ENCODE results near the gene MAML3.

The MAML3 gene

DNA sequence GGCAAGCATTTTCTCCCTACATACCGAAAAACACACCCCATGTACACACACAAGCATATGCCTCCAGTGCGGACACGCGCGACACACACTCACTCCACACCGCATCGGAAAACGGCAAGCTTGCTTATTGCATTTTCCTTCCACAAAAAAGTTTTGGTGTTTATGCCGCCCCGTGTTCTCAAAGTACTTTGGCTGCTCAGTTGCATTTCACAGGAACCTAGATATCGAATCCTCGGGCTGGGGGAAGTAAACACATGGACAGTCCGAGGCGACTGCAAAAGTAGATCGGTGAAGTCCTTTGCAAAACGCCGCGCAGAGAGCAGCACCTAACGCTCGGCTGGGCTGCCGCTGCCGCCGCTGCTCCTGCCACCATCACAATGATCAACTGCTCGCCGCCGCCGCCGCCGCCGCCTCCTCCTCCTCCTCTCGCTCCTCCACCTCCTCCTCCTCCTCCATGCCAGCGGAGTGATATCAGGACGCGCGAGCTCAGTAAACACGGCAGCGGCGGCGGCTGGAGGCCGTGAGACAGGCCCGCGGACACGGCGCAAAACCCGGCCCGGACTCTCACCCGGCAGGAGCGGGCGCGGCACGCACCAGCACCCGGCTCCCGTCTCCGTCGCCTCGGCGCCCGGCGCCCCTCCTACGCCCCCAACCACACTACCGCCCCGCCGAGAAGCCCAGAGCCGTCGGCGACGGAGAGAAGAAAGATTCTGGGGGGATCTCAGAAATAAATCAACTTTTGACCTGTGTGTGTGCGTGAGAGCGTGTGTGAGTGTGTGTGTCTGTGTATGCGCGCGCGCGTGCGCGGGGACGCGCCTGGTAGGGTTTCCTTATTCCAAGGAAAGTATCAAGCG, at the start of gene MAML3:
TSS of gene MAML3 (minus strand) at position 467 of the 854 bp plus-strand sequence. CDS start 857 bp downstream, outside the sequence.
- DNase-seq: peak; percentile 82

DNA sequence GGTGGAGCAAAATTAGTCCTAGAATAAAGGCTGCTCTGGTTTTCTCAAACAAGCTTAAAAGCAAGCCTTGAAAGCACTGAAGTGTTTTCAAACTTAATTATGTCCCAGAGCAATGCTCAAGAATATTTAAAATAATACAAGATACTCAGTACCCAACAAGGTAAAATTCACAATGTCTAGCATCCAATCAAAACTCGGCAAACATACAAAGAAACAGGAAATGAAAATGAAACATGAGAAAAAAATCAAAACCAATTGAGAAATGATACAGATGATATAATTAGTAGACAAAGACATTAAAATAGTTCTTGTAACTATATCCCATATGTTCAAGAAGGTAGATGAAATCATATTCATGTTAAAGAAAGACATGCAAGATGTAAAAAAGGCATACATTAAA, 45.0 kb upstream of the MAML3 start:
- DNase-seq: no peak

DNA sequence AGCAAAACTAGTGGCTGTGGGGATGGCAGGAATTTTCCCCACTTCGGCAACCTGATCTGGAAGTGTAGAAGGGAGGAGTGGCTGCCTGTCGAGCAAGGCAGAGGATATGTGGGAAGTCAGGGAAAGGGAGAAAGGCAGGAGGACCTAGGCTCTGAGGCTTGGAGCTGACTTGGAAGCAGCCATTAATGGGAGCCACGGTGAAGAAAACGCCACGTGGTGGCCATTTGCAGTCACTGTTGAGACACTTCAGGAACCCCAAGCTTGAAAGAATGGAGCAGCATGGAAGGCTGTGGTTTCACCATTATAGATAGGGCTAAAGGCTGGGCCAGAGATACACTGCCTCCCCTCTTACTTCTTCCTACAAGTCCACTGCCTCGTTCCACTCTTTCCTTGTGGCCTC, 41.8 kb upstream of the MAML3 start:
- DNase-seq: no peak

DNA sequence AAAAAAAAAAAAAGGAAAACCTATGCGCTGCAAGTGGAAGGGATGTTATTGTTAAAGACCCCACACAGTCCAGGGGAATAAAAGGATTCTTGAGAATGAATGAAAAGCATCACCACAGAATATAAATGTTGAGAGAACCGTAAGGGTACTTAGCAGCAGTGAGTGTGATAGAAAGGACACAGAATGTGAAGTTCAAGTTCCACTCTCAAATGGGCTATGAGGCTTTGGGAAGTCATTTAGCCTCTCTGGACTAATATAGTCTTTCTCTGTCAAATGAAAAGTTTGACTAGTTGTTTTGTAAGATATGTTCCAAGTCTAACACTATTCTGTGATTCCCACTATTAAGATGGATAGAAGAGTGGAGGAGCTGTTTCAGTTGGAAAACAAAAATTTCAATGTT, 35.8 kb upstream of the MAML3 start:
- no peak for DNase-seq

DNA sequence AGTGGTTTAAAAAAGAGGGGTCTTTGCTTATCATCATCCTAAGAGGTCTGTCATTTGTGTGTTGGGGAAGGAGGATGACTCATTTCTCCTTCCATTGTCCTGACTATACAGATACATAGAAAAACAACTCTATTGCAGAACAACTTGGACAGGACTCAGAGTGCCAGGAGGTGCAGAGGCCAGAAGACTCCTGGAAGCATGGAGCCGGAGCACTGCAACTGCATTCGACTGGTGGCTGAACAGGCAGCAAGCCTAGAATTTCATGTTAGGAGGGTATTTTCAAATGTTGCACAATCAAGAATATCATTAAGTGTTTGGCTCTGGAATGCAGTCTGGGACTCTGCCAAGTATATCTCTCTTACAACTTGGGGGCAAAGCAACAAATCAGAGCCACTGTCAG, 35.0 kb upstream of the MAML3 start:
- DNase-seq: no peak

DNA sequence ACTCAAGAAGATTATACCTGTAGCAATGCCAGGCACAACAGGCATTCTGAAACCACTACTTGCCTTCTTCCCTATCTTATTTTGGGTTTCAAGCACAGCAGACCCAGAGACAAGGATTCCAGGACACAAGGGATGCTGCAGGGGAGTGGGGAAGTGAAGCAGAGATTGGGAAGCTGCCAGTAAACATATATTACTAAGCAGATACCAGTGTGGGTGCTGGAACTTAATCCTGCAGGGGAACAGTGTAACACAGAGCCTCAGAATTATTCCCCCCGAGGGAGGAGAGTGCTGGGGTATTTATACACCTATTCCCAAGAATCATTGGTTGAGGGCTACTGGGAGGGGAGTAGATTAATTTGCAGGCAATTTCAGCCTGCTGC, 33.3 kb upstream of the MAML3 start:
- no peak for DNase-seq

DNA sequence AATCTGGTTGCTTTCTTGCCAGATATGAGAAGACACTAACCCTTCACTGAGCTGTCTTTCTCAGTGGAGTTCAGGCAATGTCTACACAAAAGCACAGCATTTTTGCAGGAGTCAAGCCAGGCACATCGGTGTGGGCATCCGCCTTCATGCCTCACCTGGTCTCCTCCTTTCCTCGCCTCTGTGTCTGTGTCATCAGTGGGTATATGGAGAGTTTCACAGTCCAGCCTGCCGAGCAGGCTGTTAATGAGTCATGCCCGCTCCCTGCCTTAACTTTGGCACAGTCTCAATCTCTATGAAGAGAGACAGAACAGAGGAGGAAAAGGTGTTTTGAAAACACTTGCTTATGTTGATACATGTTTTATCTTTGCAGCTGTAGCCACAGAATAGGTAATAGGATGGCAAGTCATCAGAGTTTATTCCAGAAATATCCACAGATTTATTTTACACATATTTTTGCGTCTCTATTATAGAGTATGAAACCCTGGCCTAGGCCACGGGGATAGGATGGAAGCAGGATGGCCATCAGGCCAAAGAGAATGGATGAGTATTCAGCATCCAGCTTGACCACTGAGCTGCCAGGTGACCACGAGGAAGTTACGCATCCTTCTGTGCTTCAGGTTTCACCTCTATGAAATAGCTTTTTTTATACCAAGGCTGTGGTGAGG, 32.8 kb upstream of the MAML3 start:
- no peak for DNase-seq

DNA sequence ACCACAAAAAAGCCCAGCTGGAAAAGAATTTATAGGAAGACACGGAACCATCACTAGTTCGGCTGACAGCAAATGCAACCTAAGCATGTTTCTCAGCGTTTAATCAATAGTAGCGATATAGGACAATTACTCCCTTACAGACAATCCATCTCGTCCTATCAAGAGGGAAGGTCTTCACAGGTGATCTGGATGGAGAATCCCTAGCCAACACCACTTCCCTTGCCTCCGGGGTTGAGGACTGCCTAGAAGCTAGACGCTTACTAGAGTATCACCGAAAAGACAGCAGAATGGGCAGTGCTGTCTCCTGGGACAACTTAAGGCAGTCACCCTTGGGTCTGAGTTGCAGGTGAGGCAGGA, 32.1 kb upstream of the MAML3 start:
- DNase-seq: no peak

DNA sequence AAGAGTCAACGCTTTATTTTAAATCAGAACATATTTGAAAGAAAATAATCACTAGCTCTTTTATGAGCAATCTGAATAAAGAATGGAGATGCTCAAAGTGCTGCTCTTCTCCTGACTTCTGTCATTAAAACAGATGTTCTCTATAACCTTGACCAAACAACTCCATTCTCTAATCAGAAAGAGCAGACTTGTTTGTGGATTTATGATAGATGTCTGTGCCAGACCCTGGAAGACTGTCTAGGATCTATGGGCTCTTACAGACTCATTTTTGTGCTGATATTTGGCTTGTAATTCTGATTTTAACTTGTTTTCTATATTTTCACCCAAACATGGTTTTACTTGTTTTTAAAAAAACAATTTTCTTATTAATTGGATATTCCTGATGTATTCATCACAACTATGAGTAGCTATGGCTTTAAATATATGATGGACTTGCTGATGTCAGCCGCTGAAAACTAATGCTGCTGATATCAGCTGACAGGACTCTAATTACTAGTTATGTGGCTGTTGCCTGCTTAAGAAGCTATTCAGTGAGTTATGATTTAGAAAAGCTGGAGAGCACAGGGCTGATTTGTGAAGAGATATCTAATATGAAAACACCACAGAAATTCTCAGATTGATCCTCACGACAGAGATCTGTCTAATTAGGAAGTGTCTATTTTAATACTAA, 31.6 kb upstream of the MAML3 start:
- no peak for DNase-seq

DNA sequence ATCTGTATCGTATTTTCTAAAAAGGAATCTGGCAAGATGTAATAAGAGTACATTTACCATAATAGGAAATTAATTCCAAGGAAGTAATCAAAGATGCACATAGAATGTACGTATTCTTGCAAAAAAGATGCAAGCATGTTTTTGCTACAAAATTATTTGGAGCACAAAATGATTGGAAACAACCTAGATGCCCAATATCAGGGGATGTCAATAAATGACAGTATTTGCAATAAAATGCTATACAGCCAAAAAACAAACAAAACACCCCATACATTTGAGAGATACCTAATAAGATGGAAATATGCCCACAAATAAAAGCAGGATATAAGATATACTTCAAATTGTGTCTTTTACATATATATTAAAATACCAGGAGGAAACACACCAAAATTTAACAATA, 29.3 kb upstream of the MAML3 start:
- DNase-seq: no peak

DNA sequence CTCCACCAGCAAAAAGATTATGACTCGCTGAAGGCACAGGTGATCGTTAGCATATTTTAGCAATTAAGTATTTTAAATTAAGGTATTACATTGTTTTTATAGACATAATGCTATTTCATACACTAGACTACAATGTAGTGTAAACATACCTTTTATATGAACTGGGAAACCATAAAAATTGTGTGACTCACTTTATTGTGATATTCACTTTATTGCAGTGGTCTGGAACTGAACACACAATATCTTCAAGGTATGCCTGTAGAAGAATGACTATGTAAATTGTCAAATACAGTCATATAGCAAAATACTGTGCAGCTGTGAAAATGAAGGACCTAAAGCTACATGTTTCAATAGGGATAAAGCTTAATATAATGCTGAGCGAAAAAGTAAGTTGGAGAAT, 26.6 kb upstream of the MAML3 start:
- no peak for DNase-seq

DNA sequence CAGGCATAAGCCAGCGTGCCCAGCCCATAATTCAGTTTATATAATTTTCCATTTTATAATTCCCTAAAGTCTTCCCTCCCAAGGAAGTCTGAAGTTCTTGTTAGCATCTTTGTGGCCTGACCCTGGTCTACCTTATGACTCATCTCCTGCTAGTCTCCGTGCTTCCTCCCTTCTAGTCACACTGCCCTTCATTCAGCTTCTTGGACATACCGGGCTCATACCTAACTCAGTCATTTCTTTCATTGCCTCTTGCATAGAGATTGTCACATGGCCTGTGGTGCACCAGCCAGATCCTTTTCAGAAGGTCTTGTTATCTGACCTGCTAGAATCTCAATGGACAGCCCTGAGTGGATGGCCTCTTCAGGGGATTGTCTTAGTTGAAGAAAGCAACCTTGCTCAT, 22.8 kb upstream of the MAML3 start:
- DNase-seq: no peak

DNA sequence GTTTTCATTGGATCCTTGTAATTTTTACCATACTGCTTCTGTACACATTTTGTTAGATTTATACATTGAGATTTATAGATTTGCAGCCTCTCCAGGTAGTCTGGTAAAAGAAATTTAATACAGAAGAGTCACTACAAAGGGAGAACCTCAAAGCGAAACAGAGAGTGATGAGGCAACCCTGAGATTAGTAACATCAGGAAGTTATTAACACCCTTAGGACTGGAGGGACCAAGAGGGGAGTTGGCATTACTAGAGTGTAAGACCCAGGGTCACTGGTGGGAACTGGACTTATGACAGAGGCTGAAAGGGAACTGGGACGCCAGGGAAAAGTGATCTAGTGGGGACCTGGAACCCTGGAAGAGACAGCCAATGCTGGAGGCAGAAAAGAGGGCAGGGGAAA, 20.6 kb upstream of the MAML3 start:
- DNase-seq: no peak

DNA sequence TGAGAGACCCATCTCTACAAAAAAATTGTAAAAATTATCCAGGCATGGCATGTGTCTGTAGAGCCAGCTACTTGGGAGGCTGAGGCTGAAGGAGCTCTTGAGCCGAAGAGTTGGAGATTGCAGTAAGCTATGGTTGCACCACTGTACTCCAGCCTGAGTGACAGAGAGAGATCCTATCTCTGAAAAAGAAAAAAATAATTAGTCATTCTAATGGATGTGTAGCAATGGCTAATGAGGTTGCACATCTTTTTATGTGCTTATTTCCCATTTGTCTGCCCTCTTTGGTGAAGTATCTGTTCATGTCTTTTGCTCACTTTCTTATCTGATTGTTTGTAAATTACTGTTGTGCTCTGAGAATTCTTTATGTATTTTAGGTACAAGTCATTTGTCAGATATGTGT, 19.0 kb upstream of the MAML3 start:
- no peak for DNase-seq

DNA sequence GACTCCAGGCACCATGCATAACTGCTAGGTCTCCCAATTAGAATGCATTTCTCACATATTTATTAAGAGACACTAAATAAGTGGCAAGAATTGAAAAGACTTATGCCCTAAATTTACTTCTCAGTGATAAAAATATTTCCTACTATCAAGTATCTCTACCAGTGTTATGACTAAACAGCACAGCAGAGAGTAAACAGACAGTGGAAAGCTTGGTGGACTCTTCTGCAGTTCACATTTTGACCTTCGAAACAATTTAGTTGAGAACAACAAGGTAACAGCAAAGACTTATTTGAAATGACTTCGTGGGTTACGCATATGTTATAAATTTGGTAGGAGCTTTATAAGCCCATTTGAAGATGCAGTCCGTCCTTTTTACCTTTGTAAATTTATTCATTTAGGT, 16.3 kb upstream of the MAML3 start:
- no peak for DNase-seq

DNA sequence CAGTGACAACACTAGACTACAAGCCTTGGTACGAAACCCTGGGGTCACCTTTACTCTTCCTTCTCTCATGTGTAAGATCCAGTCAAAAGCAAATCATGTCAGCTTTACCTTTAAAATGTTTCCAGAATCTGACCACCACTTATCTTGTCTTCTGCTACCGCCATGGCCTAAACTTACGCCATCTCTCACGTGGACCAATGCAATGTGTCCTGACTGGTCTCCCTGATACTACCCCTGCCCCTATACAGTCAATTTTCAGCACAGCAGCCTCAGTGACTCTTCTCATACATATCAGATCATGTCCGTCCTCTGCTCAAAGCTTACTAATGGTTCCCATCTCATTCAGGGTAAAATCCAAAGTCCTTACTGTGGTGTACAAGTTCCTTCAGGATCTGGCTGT, 15.0 kb upstream of the MAML3 start:
- no peak for DNase-seq

DNA sequence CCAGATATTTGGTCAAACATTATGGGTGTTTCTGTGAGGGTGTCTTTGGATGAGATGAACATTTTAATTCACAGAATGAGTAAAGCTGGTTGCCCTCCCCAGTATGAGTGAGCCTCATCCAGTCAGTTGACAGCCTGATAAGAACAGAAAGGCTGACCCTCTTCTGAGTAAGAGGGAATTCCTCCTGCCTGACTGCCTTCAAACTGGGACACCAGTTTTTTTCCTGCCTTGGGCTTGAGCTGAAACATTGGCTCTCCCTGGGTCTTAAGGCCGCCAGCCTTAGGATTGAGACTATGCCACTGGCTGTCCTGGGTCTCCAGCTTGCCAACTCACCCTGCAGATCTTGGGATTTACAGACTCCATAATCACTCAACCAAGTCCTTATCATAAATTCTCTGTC, 14.5 kb upstream of the MAML3 start:
- DNase-seq: no peak

DNA sequence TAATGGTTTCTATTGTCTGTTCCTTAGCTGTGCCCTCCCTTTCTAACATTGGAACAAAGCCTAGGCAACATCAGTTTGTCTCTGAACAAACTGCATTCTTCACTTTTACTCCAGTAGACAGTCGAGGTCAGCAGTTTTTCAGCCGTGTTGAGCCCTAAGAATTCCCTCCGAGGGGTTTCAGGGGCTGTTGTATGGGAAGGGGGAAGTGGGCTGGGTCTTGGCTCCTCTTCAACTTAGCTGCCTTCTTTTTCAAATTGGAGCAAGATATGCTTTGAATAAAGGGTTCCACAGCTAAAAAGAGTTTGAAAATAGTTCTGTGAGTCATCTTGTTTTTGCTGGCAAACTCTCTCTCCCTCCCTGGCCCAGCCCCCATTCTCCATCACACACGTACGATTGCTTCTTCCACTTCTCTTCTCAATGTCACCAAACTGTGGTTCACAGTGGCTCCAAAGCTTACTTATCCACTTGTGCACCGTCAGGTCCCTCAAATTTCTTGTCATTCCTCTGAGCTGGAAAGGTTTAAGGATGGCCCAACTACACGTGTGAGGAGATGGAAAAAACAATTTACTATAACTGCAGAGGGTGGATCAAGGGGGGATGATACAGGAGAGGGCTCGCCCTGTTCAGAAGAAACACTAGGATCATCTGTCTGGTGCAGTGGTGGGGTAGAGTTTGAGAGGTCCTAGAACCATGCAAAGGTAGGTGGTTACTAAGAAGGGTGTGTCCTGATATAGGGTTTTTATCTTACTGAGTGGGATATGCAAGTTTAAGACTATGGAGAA, 9.2 kb upstream of the MAML3 start:
- no peak for DNase-seq

DNA sequence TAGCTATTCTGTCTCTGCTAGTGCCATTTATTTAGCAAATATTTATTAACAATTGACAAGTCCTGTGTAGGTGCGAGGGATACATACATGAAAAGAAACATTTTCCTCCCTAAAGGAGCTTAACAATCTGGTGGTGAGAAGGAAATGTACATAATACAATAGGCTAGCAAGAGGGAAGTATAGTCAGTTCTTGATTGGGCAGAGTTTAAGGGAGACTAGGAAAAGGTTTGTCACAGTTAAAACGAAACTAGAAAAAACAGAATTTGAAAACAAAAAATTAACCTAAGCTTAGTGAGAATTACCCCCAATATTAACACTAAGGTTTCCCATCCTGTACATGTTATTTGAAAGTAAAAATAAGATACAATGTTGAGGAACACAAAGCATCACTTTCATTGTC, 8.6 kb upstream of the MAML3 start:
- DNase-seq: no peak

DNA sequence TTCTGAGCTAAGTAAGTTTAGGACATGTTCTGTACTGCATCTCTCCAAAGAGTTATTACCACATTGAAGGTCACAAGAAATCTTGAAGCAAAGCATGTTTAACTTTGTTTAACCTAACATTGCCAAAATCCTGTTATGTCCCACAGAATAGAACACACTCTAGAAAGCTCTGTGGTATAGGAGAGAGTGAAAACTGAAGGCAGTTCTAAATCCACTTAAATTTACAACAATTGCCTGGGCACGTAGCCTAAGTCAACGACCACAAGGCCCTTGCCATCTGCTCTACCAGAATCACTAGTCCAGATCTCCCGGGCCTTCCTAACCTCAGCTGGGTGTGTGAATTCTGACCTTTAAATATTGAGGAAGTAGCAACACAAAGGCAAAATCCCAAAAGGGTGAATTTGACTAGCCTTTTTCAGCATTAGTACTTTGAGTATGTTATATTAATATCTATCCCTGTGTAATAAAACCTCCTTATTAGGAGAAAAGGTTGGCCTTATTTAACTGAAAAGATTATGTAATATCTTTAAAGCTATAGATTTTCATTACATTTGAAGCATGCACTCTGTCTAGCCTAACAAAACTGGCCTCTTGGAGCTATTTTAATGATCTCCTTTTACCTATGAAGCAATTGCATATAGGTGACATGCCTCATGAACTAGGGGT, 4.5 kb upstream of the MAML3 start:
- no peak for DNase-seq

DNA sequence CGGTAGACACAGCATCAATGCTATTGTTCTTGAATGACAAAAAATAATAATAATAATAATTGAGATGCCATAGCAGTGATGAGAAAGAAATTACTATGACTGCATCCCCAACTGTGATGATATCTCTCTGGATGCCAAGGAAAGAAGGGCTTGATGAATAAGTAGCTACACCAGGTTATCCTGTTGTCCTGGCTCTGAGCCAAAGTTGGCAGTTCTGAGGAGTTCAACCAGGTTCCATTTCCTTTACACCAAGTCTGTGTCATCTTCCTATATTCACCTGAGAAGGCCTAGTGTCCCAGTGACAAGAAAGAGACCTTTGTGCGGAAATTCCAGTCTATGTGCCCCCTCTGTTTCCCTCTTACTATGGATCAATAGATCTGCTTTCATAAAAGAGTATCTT, 3.4 kb upstream of the MAML3 start:
- DNase-seq: no peak

DNA sequence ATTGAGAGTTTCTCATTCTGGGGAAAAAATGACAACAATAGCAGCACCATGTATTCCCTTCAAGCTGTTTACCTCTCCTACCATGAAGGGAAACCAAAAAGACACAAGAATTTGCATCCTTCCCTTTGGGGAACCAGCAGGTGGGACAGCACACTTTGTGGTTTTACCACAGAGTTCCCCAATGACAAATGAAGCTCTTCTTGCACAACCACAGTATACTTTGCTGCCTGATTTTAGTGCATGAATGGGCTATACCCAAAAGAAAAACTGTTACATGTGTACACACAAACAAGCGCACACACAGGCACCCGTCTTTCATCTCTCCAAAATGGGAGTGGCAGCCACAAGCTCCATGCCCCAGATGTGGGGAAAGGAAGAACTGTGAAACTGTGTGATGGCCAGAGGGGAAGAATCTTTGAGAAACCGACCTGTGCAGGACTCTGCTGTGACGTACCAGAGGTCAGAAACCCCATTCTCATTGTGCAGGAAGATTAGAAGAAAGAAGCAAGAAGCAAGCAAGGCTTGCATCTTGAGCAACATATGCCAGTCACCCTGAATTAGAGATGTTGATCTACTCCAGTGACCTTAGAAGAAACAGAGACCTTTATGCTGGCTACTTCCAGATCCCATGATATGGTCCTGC, 2.7 kb upstream of the MAML3 start:
- peak; percentile 49 for DNase-seq

DNA sequence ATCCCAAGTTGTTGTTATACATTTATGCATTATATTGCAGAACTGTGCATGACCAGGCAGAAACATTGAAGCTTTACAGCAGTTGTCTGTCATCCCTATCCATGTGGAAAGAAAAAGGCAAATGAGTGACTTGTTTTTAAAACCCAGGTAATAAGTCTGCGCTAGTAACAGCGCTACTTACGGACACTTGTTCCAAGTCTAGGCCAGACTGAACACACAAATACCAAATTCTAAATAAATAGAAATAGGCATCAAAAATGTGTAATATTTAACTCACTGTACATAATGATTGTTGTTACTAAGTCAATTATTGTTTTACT, 548 bp upstream of the MAML3 start:
- DNase-seq: no peak
